IMR-90 (cell line): Measurements from ENCODE around the gene BCL7A. TPM values are rescaled to one million over a fixed set of nuclear protein-coding genes. Genes with fewer than 3 reads are reported as not detected.

ENCODE experiments used
- ATAC-seq: fragments of 200-7000 bp; cut with Tn5 transposase; 2 replicates; pipeline ENCODE4 v1.9.1; 2020; ENCODE audit warnings: low read depth, mild to moderate bottlenecking, moderate library complexity
- BruUV-seq: library from RNA; stranded (reverse); fragments of 400-500 nt; replicated peaks from 2 replicates; lab custom pipeline; 2021; lab: Mats Ljungman, UMichigan
- CTCF ChIA-PET: fragments of 300-600 bp; formaldehyde crosslinking; extraction: SDS; loops from one replicate; lab custom pipeline; 2021; ENCODE audit warnings: antibody characterized with exemption; lab: Yijun Ruan, JAX
- POLR2A ChIA-PET: fragments of 300-600 bp; sonication (Branson Sonifier 250); formaldehyde crosslinking; loops from one replicate; lab custom pipeline; 2022; ENCODE audit warnings: antibody characterized with exemption; ENCODE audit not compliant: unreplicated experiment; lab: Charles Lee
- DNase-seq: peaks from one replicate; pipeline ENCODE4 v3.0.0; 2013
- H2AFZ ChIP-seq: replicated peaks from 2 replicates; pipeline ENCODE3; 2013; ENCODE audit warnings: low read length, mild to moderate bottlenecking; ENCODE audit not compliant: poor library complexity
- H2AK5ac ChIP-seq: 2 replicates; pipeline ENCODE4 v1.6.1; 2013; ENCODE audit warnings: low read depth, low read length, inconsistent platforms
- H2AK9ac ChIP-seq: replicated peaks from 2 replicates; pipeline ENCODE3; 2013; ENCODE audit warnings: mild to moderate bottlenecking, low read depth, low read length, moderate library complexity; ENCODE audit not compliant: poor library complexity
- H2BK120ac ChIP-seq: 2 replicates; pipeline ENCODE4 v1.6.1; 2013; ENCODE audit warnings: low read depth, low read length, inconsistent platforms
- H2BK15ac ChIP-seq: 3 replicates; pipeline ENCODE4 v1.6.1; 2013; ENCODE audit warnings: low read depth, low read length, inconsistent platforms
- H2BK20ac ChIP-seq: 2 replicates; pipeline ENCODE4 v1.6.1; 2013; ENCODE audit warnings: low read depth, mild to moderate bottlenecking, inconsistent platforms, low read length, moderate library complexity
- H2BK5ac ChIP-seq: 2 replicates; pipeline ENCODE4 v1.6.1; 2013; ENCODE audit warnings: mild to moderate bottlenecking, low read depth, low read length, inconsistent platforms; ENCODE audit not compliant: poor library complexity, severe bottlenecking
- H3K14ac ChIP-seq: replicated peaks from 2 replicates; pipeline ENCODE4 v1.6.1; 2013; ENCODE audit warnings: low read depth, low read length, inconsistent platforms
- H3K18ac ChIP-seq: 2 replicates; pipeline ENCODE4 v1.6.1; 2013; ENCODE audit warnings: low read depth, low read length, control low read depth
- H3K23ac ChIP-seq: 2 replicates; pipeline ENCODE4 v1.6.1; 2013; ENCODE audit warnings: low read depth, low read length, inconsistent platforms
- H3K27ac ChIP-seq: 2 replicates; pipeline ENCODE4 v1.5.1; 2013; ENCODE audit warnings: mild to moderate bottlenecking, control low read depth, low read length; ENCODE audit not compliant: insufficient read depth
- H3K27me3 ChIP-seq: 2 replicates; pipeline ENCODE4 v1.6.1; 2013; ENCODE audit warnings: low read length; ENCODE audit not compliant: control insufficient read depth, insufficient read depth
- H3K36me3 ChIP-seq: 2 replicates; pipeline ENCODE4 v1.6.1; 2013; ENCODE audit warnings: low read length, mixed read lengths; ENCODE audit not compliant: control insufficient read depth, insufficient read depth
- H3K4ac ChIP-seq: 2 replicates; pipeline ENCODE4 v1.6.1; 2013; ENCODE audit warnings: low read depth, low read length, inconsistent platforms
- H3K4me1 ChIP-seq: 2 replicates; pipeline ENCODE4 v1.6.1; 2013; ENCODE audit warnings: low read length, mixed read lengths; ENCODE audit not compliant: control insufficient read depth, insufficient read depth
- H3K4me2 ChIP-seq: 2 replicates; pipeline ENCODE4 v1.6.1; 2013; ENCODE audit warnings: low read depth, mild to moderate bottlenecking, control low read depth, low read length, moderate library complexity
- H3K4me3 ChIP-seq: 2 replicates; pipeline ENCODE4 v1.5.1; 2013; ENCODE audit warnings: low read depth, mild to moderate bottlenecking, control low read depth, low read length, moderate library complexity; ENCODE audit not compliant: insufficient read depth
- H3K56ac ChIP-seq: 2 replicates; pipeline ENCODE4 v1.6.1; 2013; ENCODE audit warnings: low read length, inconsistent platforms; ENCODE audit not compliant: insufficient read depth; ENCODE audit errors: extremely low read depth
- H3K79me1 ChIP-seq, 2 experiments: 2 replicates each; pipeline ENCODE4 v1.6.1; 2013; ENCODE audit warnings: low read length in 2 of 2, inconsistent platforms in 1 of 2, low read depth in 1 of 2
- H3K9ac ChIP-seq: 2 replicates; pipeline ENCODE4 v1.6.1; 2013; ENCODE audit warnings: low read depth, low read length, control low read depth
- H3K9me1 ChIP-seq: 2 replicates; pipeline ENCODE4 v1.6.1; 2013; ENCODE audit warnings: low read length, inconsistent platforms; ENCODE audit not compliant: insufficient read depth
- H3K9me3 ChIP-seq: 2 replicates; pipeline ENCODE4 v1.6.1; 2013; ENCODE audit warnings: low read length; ENCODE audit not compliant: control insufficient read depth, insufficient read depth
- H4K20me1 ChIP-seq: 2 replicates; pipeline ENCODE4 v1.6.1; 2013; ENCODE audit warnings: low read length, inconsistent platforms; ENCODE audit not compliant: insufficient read depth
- H4K5ac ChIP-seq: 2 replicates; pipeline ENCODE4 v1.6.1; 2013; ENCODE audit warnings: mild to moderate bottlenecking, low read depth, low read length, control low read depth
- H4K8ac ChIP-seq, 2 experiments: 2 replicates each; pipeline ENCODE4 v1.6.1; 2013; ENCODE audit warnings: low read depth in 2 of 2, low read length in 2 of 2, control low read depth in 1 of 2, inconsistent platforms in 1 of 2
- H4K91ac ChIP-seq: 2 replicates; pipeline ENCODE4 v1.6.1; 2013; ENCODE audit warnings: low read depth, low read length, inconsistent platforms; ENCODE audit not compliant: insufficient read depth
- BHLHE40 ChIP-seq: fragments of 150-350 bp; IDR thresholded peaks from 2 replicates; pipeline ENCODE4 v1.6.1; 2016; ENCODE audit warnings: mild to moderate bottlenecking, low read depth, low read length
- CEBPB ChIP-seq: IDR thresholded peaks from 2 replicates; pipeline ENCODE4 v1.6.1; 2012; ENCODE audit warnings: low read depth, low read length, improper control_type of control experiment
- CHD1 ChIP-seq: IDR thresholded peaks from 2 replicates; pipeline ENCODE4 v1.6.1; 2012; ENCODE audit warnings: low read depth, low read length, improper control_type of control experiment
- FOS ChIP-seq: fragments of 150-350 bp; IDR thresholded peaks from 2 replicates; pipeline ENCODE4 v1.6.1; 2016; ENCODE audit warnings: low read depth, low read length
- MAFK ChIP-seq: IDR thresholded peaks from 2 replicates; pipeline ENCODE4 v1.6.1; 2012; ENCODE audit warnings: low read depth, low read length, improper control_type of control experiment
- NFE2L2 ChIP-seq: fragments of 150-350 bp; IDR thresholded peaks from 2 replicates; pipeline ENCODE4 v1.6.1; 2016; ENCODE audit warnings: low read depth, mild to moderate bottlenecking, low read length
- POLR2A ChIP-seq: IDR thresholded peaks from 2 replicates; pipeline ENCODE4 v1.6.1; 2012; ENCODE audit warnings: mild to moderate bottlenecking, low read depth, low read length
- RCOR1 ChIP-seq: IDR thresholded peaks from 2 replicates; pipeline ENCODE4 v1.6.1; 2012; ENCODE audit warnings: mild to moderate bottlenecking, low read length, improper control_type of control experiment; ENCODE audit not compliant: insufficient replicate concordance
- RFX5 ChIP-seq: IDR thresholded peaks from 2 replicates; pipeline ENCODE4 v1.8.0; 2012; ENCODE audit warnings: low read depth, mild to moderate bottlenecking, low read length, moderate library complexity
- WGBS, 2 experiments: methylation state at CpG; one replicate each; pipeline versions ENCODE4 v1.1.5 to v1.1.7; 2013; ENCODE audit warnings: missing lambda C conversion rate in 2 of 2; ENCODE audit not compliant: insufficient read length in 1 of 2; ENCODE audit errors: extremely low coverage in 2 of 2; 5-methylcytosine and 5-hydroxymethylcytosine counted together
- dilution Hi-C: fragments of 300-500 bp; cut with HindIII; formaldehyde crosslinking; loops from one replicate; pipeline ENCODE4 v1.14.3; 2018; ENCODE audit warnings: low sequenced_read_pairs; ENCODE audit not compliant: unreplicated experiment
- in situ Hi-C: fragments of 300-500 bp; cut with MboI; formaldehyde crosslinking; loops from 3 replicates; pipeline ENCODE4 v1.14.3; 2019; ENCODE audit warnings: low sequenced_read_pairs, inconsistent platforms, mixed read lengths
- intact Hi-C: fragments of 100-400 bp; cut with micrococcal nuclease; formaldehyde crosslinking; loops from 2 replicates; pipeline ENCODE4 v1.10.0; 2022
- polyA plus RNA-seq, 3 experiments: library from polyadenylated mRNA; depleted of rRNA; stranded (reverse); fragments of >200 nt; gene quantifications; 2 replicates each; pipeline ENCODE4 v1.2.3, GENCODE V29; 2012; ENCODE audit warnings: low replicate concordance in 1 of 3
- total RNA-seq: library from RNA; depleted of rRNA; stranded (reverse); fragments of >200 nt; gene quantifications from 2 replicates; pipeline ENCODE4 v1.2.3, GENCODE V29; 2012
- TF ChIP-seq, protein P1 (sequence below): fragments of 150-350 bp; IDR thresholded peaks from 2 replicates; pipeline ENCODE4 v1.6.1; 2017; ENCODE audit warnings: mild to moderate bottlenecking, antibody characterized with exemption, low read length, low read depth
- TF ChIP-seq, protein P2 (sequence below): fragments of 150-350 bp; IDR thresholded peaks from 2 replicates; pipeline ENCODE4 v1.6.1; 2016; ENCODE audit warnings: low read depth, mild to moderate bottlenecking, low read length, moderate library complexity, borderline replicate concordance
- TF ChIP-seq, protein P3 (sequence below): conservative IDR thresholded peaks from 2 replicates; pipeline ENCODE4 v1.5.1; 2012; ENCODE audit warnings: mild to moderate bottlenecking, low read depth, low read length, improper control_type of control experiment

The BCL7A gene
- total and polyA plus RNA-seq, 2 of the 4 experiments (the other 2 are of a cell fraction) = 5.6 to 7.9 TPM

GRCh38 chr12:122042910-122043309 lies 21.2 kb downstream of the BCL7A start:
- no peak for DNase-seq
- Histone ChIP-seq H3K9me1 (no peaks in the 10 kb centered on the region), H2BK120ac (no peak overlapping the region)

More at GRCh38 chr12:122042910-122043309, 21.2 kb downstream of the BCL7A start:
- dilution Hi-C loops = no loop called here
- Histone ChIP-seq H4K8ac (no peak overlapping the region), H3K79me1 (peaks cover 0 to 4% of the 10 kb centered on the region in 2 experiments; a peak in 1 of 4 replicates), H2BK5ac (no peak overlapping the region), H3K4me1 (no peaks in the 10 kb centered on the region), H3K36me3 (peaks cover 18% of the 10 kb centered on the region), H4K20me1 (no peaks in the 10 kb centered on the region), H3K9ac (no peak overlapping the region), H3K14ac (no peak overlapping the region), H3K4me3 (no peak overlapping the region), H3K4ac (no peak overlapping the region), H2BK20ac (no peak overlapping the region), H3K27me3 (no peaks in the 10 kb centered on the region), H3K9me3 (no peaks in the 10 kb centered on the region), H3K18ac (no peak overlapping the region), H4K91ac (no peak overlapping the region), H3K27ac (no peak overlapping the region), H3K23ac (no peak overlapping the region), H2AK5ac (no peak overlapping the region), H3K56ac (no peak overlapping the region), H2AK9ac (no peak overlapping the region), H4K5ac (no peak overlapping the region), H2BK15ac (no peak overlapping the region), H2AFZ (no peak overlapping the region), H3K4me2 (no peak overlapping the region)
- CTCF ChIA-PET = interaction anchor here (0.6 kb wide), 2 partner anchors 20 to 65 kb away, joined by 3 to 4 read pairs; no protein-coding TSS in a partner anchor
- in situ Hi-C loops = no loop called here
- TF ChIP-seq BHLHE40 = no peak
- TF ChIP-seq RCOR1 = no peak
- TF ChIP-seq RFX5 = no peak
- TF ChIP-seq, protein P1, sequence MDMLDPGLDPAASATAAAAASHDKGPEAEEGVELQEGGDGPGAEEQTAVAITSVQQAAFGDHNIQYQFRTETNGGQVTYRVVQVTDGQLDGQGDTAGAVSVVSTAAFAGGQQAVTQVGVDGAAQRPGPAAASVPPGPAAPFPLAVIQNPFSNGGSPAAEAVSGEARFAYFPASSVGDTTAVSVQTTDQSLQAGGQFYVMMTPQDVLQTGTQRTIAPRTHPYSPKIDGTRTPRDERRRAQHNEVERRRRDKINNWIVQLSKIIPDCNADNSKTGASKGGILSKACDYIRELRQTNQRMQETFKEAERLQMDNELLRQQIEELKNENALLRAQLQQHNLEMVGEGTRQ = no peak
- TF ChIP-seq CEBPB = no peak
- TF ChIP-seq POLR2A = no peak
- TF ChIP-seq NFE2L2 = no peak
- TF ChIP-seq FOS = no peak
- TF ChIP-seq CHD1 = no peak
- TF ChIP-seq, protein P2, sequence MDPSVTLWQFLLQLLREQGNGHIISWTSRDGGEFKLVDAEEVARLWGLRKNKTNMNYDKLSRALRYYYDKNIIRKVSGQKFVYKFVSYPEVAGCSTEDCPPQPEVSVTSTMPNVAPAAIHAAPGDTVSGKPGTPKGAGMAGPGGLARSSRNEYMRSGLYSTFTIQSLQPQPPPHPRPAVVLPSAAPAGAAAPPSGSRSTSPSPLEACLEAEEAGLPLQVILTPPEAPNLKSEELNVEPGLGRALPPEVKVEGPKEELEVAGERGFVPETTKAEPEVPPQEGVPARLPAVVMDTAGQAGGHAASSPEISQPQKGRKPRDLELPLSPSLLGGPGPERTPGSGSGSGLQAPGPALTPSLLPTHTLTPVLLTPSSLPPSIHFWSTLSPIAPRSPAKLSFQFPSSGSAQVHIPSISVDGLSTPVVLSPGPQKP = no peak
- no peak for TF ChIP-seq MAFK
- TF ChIP-seq, protein P3, sequence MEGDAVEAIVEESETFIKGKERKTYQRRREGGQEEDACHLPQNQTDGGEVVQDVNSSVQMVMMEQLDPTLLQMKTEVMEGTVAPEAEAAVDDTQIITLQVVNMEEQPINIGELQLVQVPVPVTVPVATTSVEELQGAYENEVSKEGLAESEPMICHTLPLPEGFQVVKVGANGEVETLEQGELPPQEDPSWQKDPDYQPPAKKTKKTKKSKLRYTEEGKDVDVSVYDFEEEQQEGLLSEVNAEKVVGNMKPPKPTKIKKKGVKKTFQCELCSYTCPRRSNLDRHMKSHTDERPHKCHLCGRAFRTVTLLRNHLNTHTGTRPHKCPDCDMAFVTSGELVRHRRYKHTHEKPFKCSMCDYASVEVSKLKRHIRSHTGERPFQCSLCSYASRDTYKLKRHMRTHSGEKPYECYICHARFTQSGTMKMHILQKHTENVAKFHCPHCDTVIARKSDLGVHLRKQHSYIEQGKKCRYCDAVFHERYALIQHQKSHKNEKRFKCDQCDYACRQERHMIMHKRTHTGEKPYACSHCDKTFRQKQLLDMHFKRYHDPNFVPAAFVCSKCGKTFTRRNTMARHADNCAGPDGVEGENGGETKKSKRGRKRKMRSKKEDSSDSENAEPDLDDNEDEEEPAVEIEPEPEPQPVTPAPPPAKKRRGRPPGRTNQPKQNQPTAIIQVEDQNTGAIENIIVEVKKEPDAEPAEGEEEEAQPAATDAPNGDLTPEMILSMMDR = no peak
- WGBS, 2 experiments = 88% methylated on average over 4 of the region's 11 CpGs; no CpG with 5 or more reads in 1 of the 2 experiments
- ATAC-seq = no peak
- POLR2A ChIA-PET = no interaction called here
- BruUV-seq = no TSS peak
- intact Hi-C loops = no loop called here
